SIG-M5 (cell line): ENCODE data around the gene CD164.
"Not testable (repeated sequence)": the region's sequence is repeated elsewhere in the genome, so short reads cannot be mapped to it uniquely, and the experiment has no call there.

ENCODE experiments used
- DNase-seq: peaks from one replicate; lab custom pipeline; 2025; lab: John Stamatoyannopoulos, UW

The CD164 gene

GRCh38 chr6:109342911-109343310 is 39.4 kb downstream of the CD164 start:
- DNase-seq = no peak

GRCh38 chr6:109342506-109342905 is 39.8 kb downstream of the CD164 start:
- no peak for DNase-seq

GRCh38 chr6:109340811-109341210 is 41.5 kb downstream of the CD164 start:
- DNase-seq = no peak

DNA sequence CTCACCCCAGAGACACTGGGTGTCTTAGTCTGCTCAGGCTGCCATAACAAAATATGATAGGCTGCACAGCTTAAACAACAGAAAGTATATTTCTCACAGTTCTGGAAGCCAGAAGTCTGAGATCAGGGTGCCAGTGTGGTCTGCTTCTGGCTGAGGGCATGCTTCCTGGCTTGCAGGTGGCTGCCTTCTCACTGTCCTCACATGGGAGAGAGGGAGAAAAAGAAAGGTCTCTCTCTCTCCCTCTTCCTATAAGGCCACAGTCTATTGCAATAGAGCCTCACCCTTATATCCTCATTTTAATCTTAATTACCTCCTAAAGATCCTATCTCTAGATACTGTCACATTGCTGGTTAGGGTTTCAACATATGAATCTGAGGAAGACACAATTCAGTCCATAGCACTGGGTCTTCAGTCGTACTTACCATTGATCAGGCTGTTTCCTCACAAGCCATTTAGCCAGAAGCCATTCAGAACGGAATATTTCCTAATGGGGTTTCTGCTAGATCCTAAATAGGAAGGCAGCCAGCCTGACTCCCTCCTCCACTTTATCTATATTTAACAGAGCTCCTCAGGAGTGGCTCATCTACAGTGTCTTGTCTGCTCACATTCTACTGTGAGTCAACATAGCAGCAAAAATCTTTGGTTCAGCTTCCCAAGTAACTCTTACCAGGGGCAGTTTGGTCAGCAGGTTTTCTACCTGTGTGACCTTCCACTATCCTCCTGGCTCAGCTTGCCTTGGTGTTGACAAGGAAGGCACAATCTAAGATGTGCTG is 42.2 kb downstream of the CD164 start:
- DNase-seq = no peak

DNA sequence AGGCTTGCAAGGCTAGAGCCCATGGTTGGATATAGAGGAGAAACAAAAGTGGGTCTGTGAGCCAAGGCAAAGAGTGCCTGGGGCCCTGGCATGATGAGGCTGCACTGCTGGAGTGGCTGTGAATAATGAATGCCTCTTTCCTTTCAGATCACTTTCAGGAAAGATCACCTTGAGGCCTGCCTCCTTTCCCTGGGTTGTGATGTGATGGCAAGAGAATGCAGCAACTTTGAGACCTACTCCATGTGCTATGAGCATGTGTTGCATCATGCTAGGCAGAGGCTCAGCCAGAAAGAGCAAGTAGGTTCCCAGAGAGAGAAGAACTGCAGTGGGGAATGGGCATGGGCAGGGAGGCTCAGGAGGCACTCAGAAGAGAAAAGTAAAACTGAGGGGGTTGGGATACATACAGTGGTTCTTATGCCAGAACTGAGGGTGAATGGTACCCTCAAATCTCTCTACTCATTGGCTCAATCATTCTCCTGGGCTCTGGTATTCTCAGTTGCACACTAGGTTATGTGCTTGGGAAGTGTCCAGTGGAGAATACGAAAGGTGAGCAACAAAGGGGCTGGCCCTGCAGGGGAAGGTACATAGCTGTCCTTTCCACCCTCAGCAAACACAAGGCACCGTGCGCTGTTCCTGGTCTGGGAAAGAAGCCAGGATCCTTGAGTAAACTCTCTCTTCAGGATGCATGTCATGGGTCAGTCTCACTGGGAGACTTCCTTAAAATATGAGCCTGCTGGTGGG is 45.9 kb downstream of the CD164 start:
- no peak for DNase-seq

DNA sequence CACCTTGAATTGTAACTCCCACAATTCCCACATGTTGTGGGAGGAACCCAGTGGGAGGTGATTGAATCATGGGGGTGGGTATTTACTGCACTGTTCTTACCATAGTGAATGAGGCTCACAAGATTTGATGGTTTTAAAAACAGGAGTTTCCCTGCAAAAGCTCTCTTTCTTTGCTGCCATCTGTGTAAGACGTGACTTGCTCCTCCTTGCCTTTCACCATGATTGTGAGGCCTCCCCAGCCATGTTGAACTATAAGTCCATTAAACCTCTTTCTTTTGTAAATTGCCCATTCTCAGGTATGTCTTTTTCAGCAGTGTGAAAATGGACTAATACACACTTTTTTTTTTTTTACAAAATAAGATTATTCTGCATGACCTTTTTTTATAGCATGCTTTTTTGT is 48.4 kb downstream of the CD164 start:
- DNase-seq = not testable (repeated sequence)

- no peak for DNase-seq
These were observed 49.5 kb downstream of the CD164 start for GRCh38 chr6:109332748-109333147.

- no peak for DNase-seq
These were observed 51.2 kb downstream of the CD164 start for GRCh38 chr6:109331081-109331480.

- no peak for DNase-seq
These were observed 52.0 kb downstream of the CD164 start for GRCh38 chr6:109330263-109330662.

DNA sequence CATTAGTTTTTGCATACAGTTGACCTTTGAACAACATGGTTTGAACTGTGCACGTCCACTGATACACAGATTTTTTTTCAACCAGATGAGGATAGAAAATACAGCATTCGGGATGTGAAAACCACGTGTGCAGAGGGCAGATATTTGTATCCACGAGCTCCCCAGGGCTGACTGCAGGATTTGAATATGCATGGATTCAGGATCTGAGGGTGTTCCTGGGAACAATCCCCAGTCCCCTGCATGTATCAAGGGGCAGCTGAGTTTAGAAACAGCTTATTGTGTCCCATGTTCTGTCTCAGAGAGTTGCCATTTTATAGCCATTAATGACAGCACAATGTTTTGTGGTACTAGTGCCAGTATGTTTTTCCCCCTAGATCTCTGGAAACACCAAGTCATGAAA is 53.6 kb downstream of the CD164 start:
- no peak for DNase-seq

DNA sequence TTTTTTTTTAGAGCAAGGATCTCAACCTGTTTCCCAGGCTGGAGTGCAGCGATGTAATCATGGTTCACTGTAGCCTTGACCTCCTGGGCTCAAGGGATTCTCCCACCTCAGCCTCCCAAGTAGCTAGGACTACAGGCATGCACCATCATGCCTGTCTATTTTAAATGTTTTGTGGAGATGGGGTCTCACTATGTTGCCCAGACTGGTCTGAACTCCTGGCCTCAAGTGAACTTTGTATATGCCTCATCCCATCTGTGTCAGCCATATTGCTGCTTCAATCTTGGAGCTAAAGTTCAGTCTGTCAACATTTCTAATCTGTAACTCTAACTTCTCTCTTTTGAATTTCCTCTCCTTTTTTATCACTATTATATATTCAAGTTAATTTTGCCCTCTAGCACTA is 54.3 kb downstream of the CD164 start:
- DNase-seq = no peak

GRCh38 chr6:109327491-109327890 is 54.8 kb downstream of the CD164 start:
- DNase-seq = no peak

- no peak for DNase-seq
These were observed 55.9 kb downstream of the CD164 start for GRCh38 chr6:109326351-109326750.

GRCh38 chr6:109325400-109325801 is 56.9 kb downstream of the CD164 start:
- no peak for DNase-seq

DNA sequence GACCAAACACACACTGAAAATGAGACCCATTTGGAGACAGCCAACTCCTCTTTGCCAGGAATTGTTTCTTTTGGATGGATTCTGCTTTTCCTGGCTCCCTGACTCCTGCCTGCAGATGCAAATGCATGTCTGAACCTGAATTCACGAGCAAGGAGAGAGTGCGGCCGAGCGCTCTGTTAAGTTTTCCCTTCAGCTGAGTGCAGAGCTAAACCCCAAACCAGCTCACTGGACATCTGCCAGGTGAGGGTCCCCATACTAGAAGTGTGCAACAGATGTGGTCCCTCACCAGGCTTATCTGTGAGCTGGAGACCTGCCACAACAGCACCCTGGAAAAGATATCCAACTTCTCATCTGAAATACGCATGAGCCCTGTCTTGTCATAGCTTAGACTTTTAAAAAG is 59.0 kb downstream of the CD164 start:
- no peak for DNase-seq

- DNase-seq = no peak
These were observed 59.4 kb downstream of the CD164 start for GRCh38 chr6:109322825-109323224.

- DNase-seq = no peak
These were observed 60.5 kb downstream of the CD164 start for GRCh38 chr6:109321752-109322151.

DNA sequence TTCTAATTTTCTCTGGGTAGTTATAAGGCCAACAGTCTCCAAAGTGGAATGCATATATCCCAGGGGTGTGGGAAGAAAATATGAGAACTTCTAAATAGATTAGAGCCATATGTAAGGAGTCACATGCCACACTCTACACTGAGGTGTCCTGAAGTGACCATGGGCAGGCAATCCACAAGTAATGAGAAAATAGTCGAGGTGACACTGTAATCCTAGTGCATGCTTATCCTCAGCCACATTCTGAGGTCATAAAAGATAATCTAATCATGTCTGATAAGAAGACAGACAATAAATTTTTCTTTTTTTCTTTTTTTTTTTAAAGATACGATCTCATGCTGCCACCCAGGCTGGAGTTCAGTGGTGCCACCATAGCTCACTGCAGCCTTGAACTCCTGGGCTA is 62.2 kb downstream of the CD164 start:
- no peak for DNase-seq

DNA sequence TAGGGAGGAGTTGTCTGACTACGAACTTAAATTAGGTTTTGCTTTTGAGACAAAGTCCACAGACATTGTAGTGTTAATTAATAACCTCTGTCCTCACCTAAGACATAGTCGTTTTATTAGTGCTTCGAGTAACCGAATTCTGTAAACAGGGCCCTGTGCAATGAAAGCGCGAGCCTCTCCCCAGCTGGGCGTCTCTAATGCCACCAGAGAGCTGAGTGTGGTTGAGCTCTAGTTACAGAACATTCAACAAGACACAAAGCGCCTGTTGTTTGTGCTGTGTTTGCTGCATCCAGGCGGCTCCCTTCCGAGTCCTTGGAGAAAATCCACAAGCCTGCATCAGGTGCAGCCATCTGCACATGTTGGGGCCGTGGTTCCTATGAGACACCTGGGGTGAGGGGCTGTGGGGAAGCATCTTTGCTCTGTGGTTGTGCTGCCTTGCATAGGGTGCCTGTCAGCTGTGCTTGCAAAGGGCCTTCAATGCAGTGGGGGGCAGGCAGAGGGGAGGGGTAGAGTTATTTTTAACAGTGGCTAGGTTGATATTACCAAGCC is 63.9 kb downstream of the CD164 start:
- no peak for DNase-seq

GRCh38 chr6:109316909-109317308 is 65.4 kb downstream of the CD164 start:
- DNase-seq = no peak
